Stomach (tissue), 9 donors: ENCODE data around the gene CPNE1. TPM values are rescaled to one million over a fixed set of nuclear protein-coding genes. Genes with fewer than 3 reads are reported as not detected.
A peak's percentile ranks its signal among the peaks of the same experiment; 100 is the strongest.

ENCODE experiments used
- DNase-seq, 2 donors: peaks; one replicate each; pipeline versions ENCODE4 v3.0.0 to v3.0.0-alpha.2; 2013 to 2019
- H3K27ac ChIP-seq, 5 donors: fragments of 200-600 bp in 4 of 5; sonication (generic) in 4 of 5; one replicate each; pipeline ENCODE4 v1.5.1; 2013 to 2019; ENCODE audit warnings: mild to moderate bottlenecking in 1 of 5, moderate library complexity in 1 of 5
- H3K27me3 ChIP-seq, 3 donors: fragments of 200-600 bp; sonication (generic); one replicate each; pipeline ENCODE4 v1.5.1; 2017 to 2019; ENCODE audit warnings: mixed run types in 1 of 3
- H3K36me3 ChIP-seq, 4 donors: fragments of 200-600 bp; sonication (generic); 1 replicate in 3 of 4; 2 replicates in 1 of 4; pipeline ENCODE4 v1.5.1; 2016 to 2019
- H3K4me1 ChIP-seq, 4 donors: fragments of 200-600 bp; sonication (generic); one replicate each; pipeline ENCODE4 v1.5.1; 2016 to 2019
- H3K4me3 ChIP-seq, 4 donors: fragments of 200-600 bp; sonication (generic) in 3 of 4; one replicate each; pipeline ENCODE4 v1.5.1; 2016 to 2019; ENCODE audit warnings: mild to moderate bottlenecking in 1 of 4
- H3K9me3 ChIP-seq, 4 donors: fragments of 200-600 bp; sonication (generic); one replicate each; pipeline ENCODE4 v1.5.1; 2016 to 2019
- CTCF ChIP-seq, 7 experiments: fragments of 450-650 bp in 4 of 7; fragments of 200-600 bp in 3 of 7; sonication (generic) in 3 of 7; IDR thresholded peaks; one replicate each; pipeline ENCODE4 v1.5.1; 2016 to 2019; ENCODE audit warnings: antibody characterized with exemption in 7 of 7, control low read depth in 2 of 7, mild to moderate bottlenecking in 1 of 7
- EP300 ChIP-seq: sonication (generic); formaldehyde crosslinking; IDR thresholded peaks from one replicate; pipeline ENCODE4 v1.6.1; 2017; ENCODE audit warnings: antibody characterized with exemption
- POLR2A ChIP-seq, 4 donors: fragments of 450-650 bp; IDR thresholded peaks; one replicate each; pipeline ENCODE4 v1.6.1; 2016; ENCODE audit warnings: antibody characterized with exemption in 4 of 4, control low read depth in 2 of 4, mild to moderate bottlenecking in 1 of 4, moderate library complexity in 1 of 4
- POLR2AphosphoS5 ChIP-seq, 3 donors: sonication (generic); formaldehyde crosslinking; IDR thresholded peaks; one replicate each; pipeline ENCODE4 v1.6.1; 2016; ENCODE audit warnings: antibody characterized with exemption in 3 of 3
- WGBS, 5 donors: extraction: QIAGEN DNeasy Blood & Tissue Kit in 3 of 5; methylation state at CpG; one replicate each; pipeline versions ENCODE4 v1.1.5 to v1.1.7; 2013 to 2018; 5-methylcytosine and 5-hydroxymethylcytosine counted together
- intact Hi-C: fragments of 100-400 bp; cut with DNase I; formaldehyde crosslinking; loops from one replicate; pipeline ENCODE4 v1.15.1; 2023; ENCODE audit warnings: low total_unique reads
- polyA plus RNA-seq, 3 donors: library from polyadenylated mRNA; stranded (reverse); fragments of 200-250 nt; gene quantifications; one replicate each; pipeline ENCODE4 v1.2.3, GENCODE V29; 2013
- total RNA-seq, 5 donors: library from RNA; depleted of rRNA; stranded (reverse); fragments of >200 nt; gene quantifications; one replicate each; pipeline versions ENCODE4 v1.1.0 to v1.2.3, GENCODE V29; 2014 to 2016
- donor health status: healthy with polysubstance abuse.
- donor health status: Bipolar disorder and iron deficiency.
- donor health status: healthy.

The CPNE1 gene
- total and polyA plus RNA-seq, 8 donors, result 67.9 to 172 (median 107) TPM

DNA sequence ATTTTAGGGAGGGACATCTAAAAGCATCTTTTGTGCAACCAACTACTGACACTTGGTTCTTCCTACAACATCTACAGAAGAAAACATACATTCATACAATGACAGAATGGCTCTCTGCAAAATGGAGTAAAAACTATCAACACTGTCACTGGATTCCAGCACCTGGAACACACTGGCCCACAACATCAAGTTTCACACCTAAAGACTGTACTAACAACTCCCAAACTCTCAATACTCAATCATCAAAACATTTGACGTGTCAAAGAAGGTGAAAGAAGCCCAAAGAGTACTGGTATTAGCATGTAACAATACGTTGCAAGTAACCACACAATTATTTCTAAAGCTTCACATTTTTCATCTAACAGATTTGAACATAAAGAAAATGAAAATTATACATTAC is 2.1 kb downstream of the CPNE1 start:
- DNase-seq, result no peak
- TF ChIP-seq POLR2A (IDR thresholded peaks at IDR 0.05), result no peak
- no peak for TF ChIP-seq POLR2AphosphoS5 (IDR thresholded peaks at IDR 0.05)
- TF ChIP-seq CTCF (IDR thresholded peaks at IDR 0.05), result no peak
- TF ChIP-seq EP300, result no peak
- H3K27ac ChIP-seq, result peak overlapping the region in 3 of 5 donors; percentile 49 to 99 (median 96)
- H3K4me1 ChIP-seq, result peaks cover 45 to 61% (median 56%) of the 10 kb centered on the region in 4 donors
- H3K9me3 ChIP-seq, result no peaks in the 10 kb centered on the region
- intact Hi-C loops, result no loop called here
- H3K36me3 ChIP-seq, result peaks cover 0 to under 1% (median 0%) of the 10 kb centered on the region in 4 donors
- peak overlapping the region; percentile 12 to 72 (median 62) for H3K4me3 ChIP-seq
- no peaks in the 10 kb centered on the region for H3K27me3 ChIP-seq
- 9 to 16% (median 13%) methylated on average over 2 of the region's 2 CpGs for WGBS, 5 donors

- H3K4me3 ChIP-seq, result peak overlapping the region in 2 of 4 donors; percentile 57 to 72
- peaks cover 46 to 68% (median 63%) of the 10 kb centered on the region in 4 donors for H3K4me1 ChIP-seq
- intact Hi-C loops, result no loop called here
- H3K36me3 ChIP-seq, result no peaks in the 10 kb centered on the region
- WGBS, 5 donors, result 14 to 24% (median 20%) methylated on average over 3 of the region's 3 CpGs
- DNase-seq, result no peak
- TF ChIP-seq POLR2AphosphoS5 (IDR thresholded peaks at IDR 0.05) (no peak), POLR2A (IDR thresholded peaks at IDR 0.05) (no peak), CTCF (IDR thresholded peaks at IDR 0.05) (no peak), EP300 (no peak)
- H3K27me3 ChIP-seq, result no peaks in the 10 kb centered on the region
- peak overlapping the region in 3 of 5 donors; percentile 19 to 99 (median 49) for H3K27ac ChIP-seq
- H3K9me3 ChIP-seq, result no peaks in the 10 kb centered on the region
These were observed 2.8 kb downstream of the CPNE1 start for GRCh38 chr20:35661908-35662307.

DNA sequence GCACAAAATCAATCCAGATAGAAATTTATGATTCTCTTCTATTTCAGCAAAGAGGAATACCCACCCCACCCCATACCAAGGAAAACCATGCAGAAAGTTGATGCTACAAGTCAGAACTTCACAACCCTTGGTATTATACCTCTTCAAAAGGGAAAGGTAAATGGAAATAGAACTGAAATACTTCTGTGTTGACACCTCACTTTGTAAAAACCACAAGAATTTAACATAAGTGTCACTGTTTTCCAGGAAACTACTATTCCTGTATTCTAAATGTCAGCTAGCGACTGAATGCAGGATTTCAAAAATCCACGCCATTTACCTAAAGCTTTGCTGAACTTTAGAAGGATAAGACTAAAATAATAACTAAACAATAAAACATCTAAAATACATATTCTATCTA is 3.6 kb downstream of the CPNE1 start:
- peak overlapping the region in 1 of 4 donors; percentile 72 for H3K4me3 ChIP-seq
- peaks cover 0 to 5% (median 2%) of the 10 kb centered on the region in 4 donors for H3K36me3 ChIP-seq
- H3K9me3 ChIP-seq, result no peaks in the 10 kb centered on the region
- peaks cover 46 to 76% (median 70%) of the 10 kb centered on the region in 4 donors for H3K4me1 ChIP-seq
- intact Hi-C loops, result no loop called here
- DNase-seq, result peak in 1 of 2 donors; percentile 5
- H3K27me3 ChIP-seq, result no peaks in the 10 kb centered on the region
- WGBS, 5 donors, result 55 to 71% (median 63%) methylated on average over 2 of the region's 2 CpGs
- TF ChIP-seq POLR2A (IDR thresholded peaks at IDR 0.05) (no peak), POLR2AphosphoS5 (IDR thresholded peaks at IDR 0.05) (no peak), CTCF (IDR thresholded peaks at IDR 0.05) (no peak), EP300 (no peak)
- H3K27ac ChIP-seq, result peak overlapping the region in 3 of 5 donors; percentile 19 to 99 (median 49)

DNA sequence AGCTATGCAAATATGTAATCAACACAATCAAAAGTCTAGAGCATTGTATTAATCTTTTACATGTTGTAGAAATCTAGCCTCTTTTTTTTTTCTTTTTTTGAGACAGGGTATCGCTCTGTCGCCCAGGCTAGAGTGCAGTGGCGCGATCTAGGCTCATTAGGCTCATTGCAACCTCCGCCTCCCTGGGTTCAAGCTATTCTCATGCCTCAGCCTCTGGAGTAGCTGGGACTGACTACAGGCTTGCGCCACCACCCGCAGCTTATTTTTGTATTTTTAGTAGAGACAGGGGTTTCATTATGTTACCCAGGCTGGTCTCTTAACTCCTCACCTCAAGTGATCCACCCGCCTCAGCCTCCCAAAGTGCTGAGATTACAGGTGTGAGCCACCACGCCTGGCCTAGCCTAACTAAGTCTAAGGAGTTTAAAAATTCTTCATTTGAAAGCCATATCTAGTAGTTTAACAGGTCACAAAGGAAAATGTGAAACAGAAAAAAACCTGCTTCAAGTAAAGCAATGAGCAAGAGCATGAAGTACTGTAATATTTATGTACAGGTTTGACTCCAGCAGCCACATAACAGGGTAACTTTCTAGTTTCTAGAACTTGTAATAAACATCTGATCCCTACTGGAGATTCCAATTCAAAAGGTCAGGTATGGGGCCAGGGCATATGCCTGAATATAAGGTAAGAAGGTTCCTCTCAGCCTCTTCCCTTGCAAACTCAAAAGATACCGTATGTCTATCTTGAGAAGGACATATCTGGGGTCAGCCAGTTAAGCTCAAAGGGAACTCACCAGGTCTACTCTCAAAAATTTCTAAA is 4.4 kb downstream of the CPNE1 start:
- Histone ChIP-seq H3K27ac (peak overlapping the region in 1 of 5 donors; percentile 49), H3K4me3 (peak overlapping the region in 1 of 4 donors; percentile 72)
- WGBS, 5 donors, result 85 to 87% (median 87%) methylated on average over 10 of the region's 10 CpGs

More for the DNA sequence above, 4.4 kb downstream of the CPNE1 start:
- intact Hi-C loops, result no loop called here
- Histone ChIP-seq H3K27me3 (no peaks in the 10 kb centered on the region), H3K36me3 (peaks cover 0 to 8% (median 3%) of the 10 kb centered on the region in 4 donors), H3K4me1 (peaks cover 46 to 78% (median 71%) of the 10 kb centered on the region in 4 donors), H3K9me3 (no peaks in the 10 kb centered on the region)
- no peak for DNase-seq
- TF ChIP-seq POLR2A (IDR thresholded peaks at IDR 0.05) (no peak), POLR2AphosphoS5 (IDR thresholded peaks at IDR 0.05) (no peak), CTCF (IDR thresholded peaks at IDR 0.05) (no peak), EP300 (no peak)
